Erythroblast (primary cell): Measurements from ENCODE around the gene OR10P1.

Experiments
- GATA1 ChIP-seq: IDR thresholded peaks from 2 replicates; pipeline ENCODE4 v1.6.1; 2011; ENCODE audit warnings: low read depth, mild to moderate bottlenecking, control low read depth, low read length, moderate library complexity
- POLR2A ChIP-seq: IDR thresholded peaks from 2 replicates; pipeline ENCODE4 v1.6.1; 2011; ENCODE audit warnings: mild to moderate bottlenecking, low read length

DNA sequence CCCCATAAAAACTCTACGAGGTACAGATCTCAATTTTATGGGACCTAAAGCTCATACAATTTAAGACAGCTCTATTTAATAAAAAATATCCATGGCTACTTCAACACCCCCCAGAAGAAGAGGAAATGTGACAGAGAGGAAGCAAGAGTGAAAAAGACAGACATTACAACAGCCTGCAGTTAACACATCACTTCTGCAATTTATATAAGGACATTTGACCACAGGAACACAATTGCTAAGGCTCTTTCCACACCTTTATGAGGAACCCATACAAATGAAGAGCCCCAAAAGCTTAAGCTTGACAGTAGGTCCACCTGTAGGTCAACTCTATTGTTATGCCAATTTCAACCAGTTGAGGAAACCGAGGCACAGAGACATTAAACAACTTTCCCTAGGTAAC, 5.6 kb downstream of the OR10P1 start:
- TF ChIP-seq POLR2A (no peak), GATA1 (no peak)
